Astrocyte (in vitro differentiated cells and primary cell): Measurements from ENCODE around the gene PSMG4.

Source experiments
- CTCF ChIP-seq: IDR thresholded peaks from 2 replicates; pipeline ENCODE4 v1.5.1; 2011; ENCODE audit warnings: low read depth, mild to moderate bottlenecking, inconsistent platforms, low read length, moderate library complexity; ENCODE audit not compliant: insufficient read depth
- EZH2 ChIP-seq: IDR thresholded peaks from 2 replicates; pipeline ENCODE4 v1.6.1; 2012; ENCODE audit warnings: mild to moderate bottlenecking, low read length, inconsistent platforms; ENCODE audit not compliant: insufficient read depth

DNA sequence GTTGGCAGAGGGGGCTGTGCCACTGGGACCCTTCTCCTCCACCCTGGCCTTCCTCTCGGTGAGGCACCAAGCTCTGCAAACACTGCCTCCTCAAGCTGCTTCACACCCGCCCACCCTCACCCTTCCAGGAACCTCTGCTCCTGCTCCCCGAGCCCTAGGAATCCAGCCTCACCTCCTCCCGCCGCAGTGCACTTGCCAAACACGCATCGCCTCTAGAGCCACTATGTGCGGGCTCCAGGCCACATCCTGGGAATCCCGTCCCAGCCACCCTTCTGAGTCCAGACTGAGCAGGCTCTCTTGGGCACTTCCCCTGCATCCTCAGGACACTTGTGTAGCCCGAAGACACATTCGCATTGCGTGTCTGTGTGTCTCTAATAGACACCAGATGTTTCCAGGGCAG lies 18.5 kb downstream of the PSMG4 start:
- TF ChIP-seq CTCF, result no peak
- TF ChIP-seq EZH2, result no peak
